ENCODE data around the gene RHPN2. TPM values are rescaled to one million over a fixed set of nuclear protein-coding genes. Genes with fewer than 3 reads are reported as not detected.

Gene RHPN2
- total and polyA plus RNA-seq, 2 donors (not counting 3 experiments of a cell fraction or from before 2014, with no cell fraction given), result 2.3 to 2.7 TPM

DNA sequence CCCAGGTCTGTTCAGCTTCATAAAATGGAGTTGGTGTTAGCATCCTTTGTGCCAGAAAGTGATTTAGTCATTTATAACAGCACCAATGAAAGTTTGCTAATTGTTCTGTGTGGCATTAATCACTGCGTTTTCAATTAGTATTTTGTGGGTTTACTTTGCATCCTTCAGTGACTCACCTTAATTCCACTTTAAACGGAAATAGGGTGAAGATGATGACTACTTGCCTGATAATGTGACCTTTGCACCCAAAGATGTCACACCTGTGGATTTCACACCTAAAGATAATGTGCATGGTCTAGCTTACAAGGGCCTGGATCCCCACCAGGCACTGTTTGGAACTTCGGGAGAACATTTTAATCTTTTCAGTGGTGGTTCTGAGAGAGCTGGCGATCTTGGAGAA is 31.3 kb upstream of the RHPN2 start:
- BruUV-seq (replicated peaks), result no TSS peak
- Histone ChIP-seq H3K4me1 (ENCODE audit: control insufficient read depth, extremely low read depth, insufficient read depth, low read length) (no peaks in the 10 kb centered on the region), H3K36me3 (ENCODE audit: control insufficient read depth in 2 of 2, extremely low read depth in 1 of 2, insufficient read depth in 2 of 2, low read length in 2 of 2) (peaks cover 11 to 17% of the 10 kb centered on the region in 2 experiments), H3K4me2 (ENCODE audit: insufficient read depth, low read length) (no peak overlapping the region), H3K9ac (replicated peaks; ENCODE audit: extremely low read depth, insufficient read depth, low read length) (no peak overlapping the region), H4K20me1 (replicated peaks; ENCODE audit: control insufficient read depth, extremely low read depth, insufficient read depth, low read length) (no peaks in the 10 kb centered on the region), H2AFZ (ENCODE audit: low read depth, low read length) (no peak overlapping the region), H3K9me3 (replicated peaks; ENCODE audit: control insufficient read depth, insufficient read depth, low read length) (no peaks in the 10 kb centered on the region), H3K27me3 (ENCODE audit: control insufficient read depth in 2 of 2, insufficient read depth in 2 of 2, low read length in 2 of 2) (no peaks in the 10 kb centered on the region), H3K9me1 (replicated peaks; ENCODE audit: control insufficient read depth, extremely low read depth, insufficient read depth, low read length) (no peaks in the 10 kb centered on the region), H3K27ac (ENCODE audit: insufficient read depth, low read depth, low read length) (no peak overlapping the region), H3K4me3 (replicated peaks in 1 of 3; ENCODE audit: insufficient read depth in 1 of 3, low read depth in 1 of 3, low read length in 3 of 3) (no peak overlapping the region), H3K79me2 (ENCODE audit: control insufficient read depth, insufficient read depth, low read length) (no peaks in the 10 kb centered on the region)
- intact Hi-C loops (cut with micrococcal nuclease) (no loop called here), dilution Hi-C loops (cut with MboI; ENCODE audit: extremely low pct_ligation_motif_present, low sequenced_read_pairs) (no loop called here)
- ChIA-PET POLR2A (no interaction called here), CTCF (interaction anchor here (1.3 to 1.4 kb wide), 2 partner anchors 48 to 88 kb away, joined by 3 to 4 read pairs; no protein-coding TSS in a partner anchor)
- DNase-seq (ENCODE audit: low read depth, low spot score), result no peak
- TF ChIP-seq EZH2 (IDR thresholded peaks at IDR 0.05; ENCODE audit: borderline replicate concordance, low read depth, low read length, severe bottlenecking) (no peak), FOS (IDR thresholded peaks at IDR 0.05; ENCODE audit: borderline replicate concordance, insufficient read depth, low read length) (no peak), GATA2 (IDR thresholded peaks at IDR 0.05; ENCODE audit: insufficient read depth, insufficient read length, low read depth, low read length) (no peak), POLR2A (IDR thresholded peaks at IDR 0.05; ENCODE audit: low read depth, low read length) (no peak), POLR2AphosphoS5 (IDR thresholded peaks at IDR 0.05; ENCODE audit: insufficient read depth, low read depth, low read length) (no peak), JUN (IDR thresholded peaks at IDR 0.05; ENCODE audit: borderline replicate concordance, insufficient read depth, insufficient read length, low read depth) (no peak), MYC (IDR thresholded peaks at IDR 0.05; ENCODE audit: low read depth, low read length) (no peak)
- TF ChIP-seq, protein P1, sequence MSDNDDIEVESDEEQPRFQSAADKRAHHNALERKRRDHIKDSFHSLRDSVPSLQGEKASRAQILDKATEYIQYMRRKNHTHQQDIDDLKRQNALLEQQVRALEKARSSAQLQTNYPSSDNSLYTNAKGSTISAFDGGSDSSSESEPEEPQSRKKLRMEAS (IDR thresholded peaks at IDR 0.05; ENCODE audit: insufficient read depth, insufficient read length), result no peak
- TF ChIP-seq, protein P2, sequence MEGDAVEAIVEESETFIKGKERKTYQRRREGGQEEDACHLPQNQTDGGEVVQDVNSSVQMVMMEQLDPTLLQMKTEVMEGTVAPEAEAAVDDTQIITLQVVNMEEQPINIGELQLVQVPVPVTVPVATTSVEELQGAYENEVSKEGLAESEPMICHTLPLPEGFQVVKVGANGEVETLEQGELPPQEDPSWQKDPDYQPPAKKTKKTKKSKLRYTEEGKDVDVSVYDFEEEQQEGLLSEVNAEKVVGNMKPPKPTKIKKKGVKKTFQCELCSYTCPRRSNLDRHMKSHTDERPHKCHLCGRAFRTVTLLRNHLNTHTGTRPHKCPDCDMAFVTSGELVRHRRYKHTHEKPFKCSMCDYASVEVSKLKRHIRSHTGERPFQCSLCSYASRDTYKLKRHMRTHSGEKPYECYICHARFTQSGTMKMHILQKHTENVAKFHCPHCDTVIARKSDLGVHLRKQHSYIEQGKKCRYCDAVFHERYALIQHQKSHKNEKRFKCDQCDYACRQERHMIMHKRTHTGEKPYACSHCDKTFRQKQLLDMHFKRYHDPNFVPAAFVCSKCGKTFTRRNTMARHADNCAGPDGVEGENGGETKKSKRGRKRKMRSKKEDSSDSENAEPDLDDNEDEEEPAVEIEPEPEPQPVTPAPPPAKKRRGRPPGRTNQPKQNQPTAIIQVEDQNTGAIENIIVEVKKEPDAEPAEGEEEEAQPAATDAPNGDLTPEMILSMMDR (IDR thresholded peaks at IDR 0.05; ENCODE audit: extremely low read depth in 1 of 2, insufficient read depth in 1 of 2, low read depth in 1 of 2, low read length in 2 of 2), result no peak
- no peak for FAIRE-seq
